Limb (tissue), 2 donors: ENCODE measurements around the gene SBF2.
"Not testable (repeated sequence)": the region's sequence is repeated elsewhere in the genome, so short reads cannot be mapped to it uniquely, and the experiment has no call there.

ENCODE experiments used
- DNase-seq, 2 donors: peaks; one replicate each; pipeline ENCODE4 v3.0.0-alpha.2; 2016; ENCODE audit errors: extremely low spot score in 2 of 2

Gene SBF2

GRCh38 chr11:10019906-10020682, 273.9 kb downstream of the SBF2 start:
- DNase-seq: no peak

- no peak for DNase-seq
Measured at GRCh38 chr11:10017911-10018310, 276.1 kb downstream of the SBF2 start.

- DNase-seq: no peak
Measured at GRCh38 chr11:10017050-10017449, 277.0 kb downstream of the SBF2 start.

- DNase-seq: no peak
Measured at GRCh38 chr11:10012068-10012467, 282.0 kb downstream of the SBF2 start.

GRCh38 chr11:10005955-10006525, 288.0 kb downstream of the SBF2 start:
- no peak for DNase-seq

- no peak for DNase-seq
Measured at GRCh38 chr11:10004526-10005113, 289.4 kb downstream of the SBF2 start.

- DNase-seq: no peak
Measured at GRCh38 chr11:10002221-10002620, 291.8 kb downstream of the SBF2 start.

- DNase-seq: no peak
Measured at GRCh38 chr11:9992306-9992705, 301.7 kb downstream of the SBF2 start.

- DNase-seq: no peak
Measured at GRCh38 chr11:9990221-9990973, 303.6 kb downstream of the SBF2 start.

- not testable (repeated sequence) for DNase-seq
Measured at GRCh38 chr11:9987303-9987702, 306.7 kb downstream of the SBF2 start.

- no peak for DNase-seq
Measured at GRCh38 chr11:9982796-9983579, 311.0 kb downstream of the SBF2 start.

GRCh38 chr11:9982127-9982795, 311.8 kb downstream of the SBF2 start:
- no peak for DNase-seq

GRCh38 chr11:9980931-9981330, 313.1 kb downstream of the SBF2 start:
- DNase-seq: no peak

- DNase-seq: no peak
Measured at GRCh38 chr11:9977554-9977953, 316.5 kb downstream of the SBF2 start.

GRCh38 chr11:9974375-9974774, 319.6 kb downstream of the SBF2 start:
- DNase-seq: no peak

- DNase-seq: no peak
Measured at GRCh38 chr11:9973921-9974320, 320.1 kb downstream of the SBF2 start.

GRCh38 chr11:9972989-9973388, 321.0 kb downstream of the SBF2 start:
- peak in 1 of 2 donors; percentile 70 for DNase-seq

GRCh38 chr11:9971894-9972293, 322.1 kb downstream of the SBF2 start:
- no peak for DNase-seq

GRCh38 chr11:9969068-9969467, 325.0 kb downstream of the SBF2 start:
- no peak for DNase-seq

GRCh38 chr11:9962722-9963121, 331.3 kb downstream of the SBF2 start:
- DNase-seq: no peak

GRCh38 chr11:9957072-9957471, 336.9 kb downstream of the SBF2 start:
- no peak for DNase-seq
